RWPE2 (cell line): ENCODE data around the gene NPHP4.

Experiments used
- ATAC-seq: fragments of 200-7000 bp; cut with Tn5 transposase; 3 replicates; pipeline ENCODE4 v1.9.1; 2021; ENCODE audit warnings: low read depth
- DNase-seq: peaks from one replicate; pipeline ENCODE4 v3.0.0-alpha.2; 2020; ENCODE audit warnings: low spot score
- H3K27ac ChIP-seq: fragments of 450-650 bp; 2 replicates; pipeline ENCODE4 v1.5.1; 2017; ENCODE audit warnings: mild to moderate bottlenecking; ENCODE audit not compliant: poor library complexity, severe bottlenecking
- H3K27me3 ChIP-seq: fragments of 250-450 bp; sonication (Bioruptor Pico); 2 replicates; pipeline ENCODE4 v1.5.1; 2021; ENCODE audit warnings: mild to moderate bottlenecking, moderate library complexity; ENCODE audit not compliant: insufficient read depth, poor library complexity, severe bottlenecking
- H3K36me3 ChIP-seq: fragments of 250-450 bp; sonication (Bioruptor Pico); 2 replicates; pipeline ENCODE4 v1.5.1; 2020; ENCODE audit warnings: low read depth, mild to moderate bottlenecking, moderate library complexity
- H3K4me1 ChIP-seq: fragments of 250-450 bp; sonication (Bioruptor Pico); 2 replicates; pipeline ENCODE4 v1.5.1; 2021; ENCODE audit warnings: mild to moderate bottlenecking, moderate library complexity; ENCODE audit not compliant: insufficient read depth, poor library complexity, severe bottlenecking
- H3K4me3 ChIP-seq: fragments of 250-450 bp; sonication (Bioruptor Pico); 2 replicates; pipeline ENCODE4 v1.5.1; 2021; ENCODE audit warnings: mild to moderate bottlenecking, moderate library complexity; ENCODE audit not compliant: severe bottlenecking
- H3K9me3 ChIP-seq: fragments of 250-450 bp; sonication (Bioruptor Pico); 2 replicates; pipeline ENCODE4 v1.5.1; 2021; ENCODE audit warnings: mild to moderate bottlenecking, moderate library complexity; ENCODE audit not compliant: severe bottlenecking
- CTCF ChIP-seq: fragments of 450-650 bp; IDR thresholded peaks from one replicate; pipeline ENCODE4 v1.5.1; 2017; ENCODE audit warnings: mild to moderate bottlenecking, moderate library complexity; ENCODE audit not compliant: poor library complexity, severe bottlenecking

The NPHP4 gene

GRCh38 chr1:6009120-6010040 is 17.2 kb upstream of the NPHP4 start:
- 0 out of 3 replicates have a peak, but pooled peaks have one; percentile 8 for ATAC-seq

GRCh38 chr1:6008696-6009095 is 16.5 kb upstream of the NPHP4 start:
- no peak overlapping the region for H3K27ac ChIP-seq
- H3K4me1 ChIP-seq, result no peaks in the 10 kb centered on the region
- no peaks in the 10 kb centered on the region for H3K36me3 ChIP-seq
- H3K9me3 ChIP-seq, result no peaks in the 10 kb centered on the region
- ATAC-seq (no peak), DNase-seq (no peak)
- H3K27me3 ChIP-seq, result no peaks in the 10 kb centered on the region
- no peak for TF ChIP-seq CTCF
- no peak overlapping the region for H3K4me3 ChIP-seq

More at GRCh38 chr1:6009120-6010040, 17.2 kb upstream of the NPHP4 start:
- Histone ChIP-seq H3K4me1 (no peaks in the 10 kb centered on the region), H3K27ac (no peak overlapping the region), H3K4me3 (no peak overlapping the region), H3K27me3 (no peaks in the 10 kb centered on the region), H3K36me3 (no peaks in the 10 kb centered on the region), H3K9me3 (no peaks in the 10 kb centered on the region)
- DNase-seq, result no peak
- no peak for TF ChIP-seq CTCF

GRCh38 chr1:6008084-6008415 is 15.8 kb upstream of the NPHP4 start:
- Histone ChIP-seq H3K27ac (no peak overlapping the region), H3K9me3 (no peaks in the 10 kb centered on the region), H3K36me3 (no peaks in the 10 kb centered on the region), H3K4me3 (no peak overlapping the region), H3K4me1 (no peaks in the 10 kb centered on the region), H3K27me3 (no peaks in the 10 kb centered on the region)
- TF ChIP-seq CTCF, result no peak
- DNase-seq, result no peak
- ATAC-seq, result no peak

- H3K36me3 ChIP-seq, result no peaks in the 10 kb centered on the region
- DNase-seq, result peak; percentile 45
- no peak overlapping the region for H3K4me3 ChIP-seq
- no peak for TF ChIP-seq CTCF
- H3K27me3 ChIP-seq, result no peaks in the 10 kb centered on the region
- H3K4me1 ChIP-seq, result no peaks in the 10 kb centered on the region
- no peak overlapping the region for H3K27ac ChIP-seq
- ATAC-seq, result no peak
- no peaks in the 10 kb centered on the region for H3K9me3 ChIP-seq
Observed at GRCh38 chr1:6007318-6008083, 15.3 kb upstream of the NPHP4 start.
